Measurements from ENCODE around the gene SORCS2. TPM values are rescaled to one million over a fixed set of nuclear protein-coding genes. Genes with fewer than 3 reads are reported as not detected.

SORCS2 gene
- total RNA-seq, 2 donors from 2014 or later, result 1.5 to 1.7 TPM

- Histone ChIP-seq H3K4me1 (no peaks in the 10 kb centered on the region), H3K27ac (no peak overlapping the region), H3K36me3 (no peaks in the 10 kb centered on the region), H3K9me3 (peaks cover 0 to 16% of the 10 kb centered on the region in 2 donors), H3K4me3 (no peak overlapping the region), H3K27me3 (no peaks in the 10 kb centered on the region)
- DNase-seq (ENCODE audit: low spot score), result no peak
- TF ChIP-seq, protein P1, sequence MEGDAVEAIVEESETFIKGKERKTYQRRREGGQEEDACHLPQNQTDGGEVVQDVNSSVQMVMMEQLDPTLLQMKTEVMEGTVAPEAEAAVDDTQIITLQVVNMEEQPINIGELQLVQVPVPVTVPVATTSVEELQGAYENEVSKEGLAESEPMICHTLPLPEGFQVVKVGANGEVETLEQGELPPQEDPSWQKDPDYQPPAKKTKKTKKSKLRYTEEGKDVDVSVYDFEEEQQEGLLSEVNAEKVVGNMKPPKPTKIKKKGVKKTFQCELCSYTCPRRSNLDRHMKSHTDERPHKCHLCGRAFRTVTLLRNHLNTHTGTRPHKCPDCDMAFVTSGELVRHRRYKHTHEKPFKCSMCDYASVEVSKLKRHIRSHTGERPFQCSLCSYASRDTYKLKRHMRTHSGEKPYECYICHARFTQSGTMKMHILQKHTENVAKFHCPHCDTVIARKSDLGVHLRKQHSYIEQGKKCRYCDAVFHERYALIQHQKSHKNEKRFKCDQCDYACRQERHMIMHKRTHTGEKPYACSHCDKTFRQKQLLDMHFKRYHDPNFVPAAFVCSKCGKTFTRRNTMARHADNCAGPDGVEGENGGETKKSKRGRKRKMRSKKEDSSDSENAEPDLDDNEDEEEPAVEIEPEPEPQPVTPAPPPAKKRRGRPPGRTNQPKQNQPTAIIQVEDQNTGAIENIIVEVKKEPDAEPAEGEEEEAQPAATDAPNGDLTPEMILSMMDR (IDR thresholded peaks at IDR 0.05), result no peak
These were observed 494.7 kb downstream of the SORCS2 start for GRCh38 chr4:7687006-7687405.

GRCh38 chr4:7687796-7688195 is 495.5 kb downstream of the SORCS2 start:
- TF ChIP-seq, protein P1 (IDR thresholded peaks at IDR 0.05), result no peak
- no peak overlapping the region for H3K27ac ChIP-seq
- H3K36me3 ChIP-seq, result no peaks in the 10 kb centered on the region
- no peak overlapping the region for H3K4me3 ChIP-seq
- peaks cover 0 to 10% of the 10 kb centered on the region in 2 donors for H3K9me3 ChIP-seq
- H3K4me1 ChIP-seq, result no peaks in the 10 kb centered on the region
- no peak for DNase-seq (ENCODE audit: low spot score)
- no peaks in the 10 kb centered on the region for H3K27me3 ChIP-seq

- TF ChIP-seq, protein P1 (IDR thresholded peaks at IDR 0.05), result no peak
- Histone ChIP-seq H3K36me3 (no peaks in the 10 kb centered on the region), H3K27me3 (no peaks in the 10 kb centered on the region), H3K9me3 (no peaks in the 10 kb centered on the region), H3K4me1 (no peaks in the 10 kb centered on the region), H3K4me3 (no peak overlapping the region), H3K27ac (no peak overlapping the region)
- DNase-seq (ENCODE audit: low spot score), result no peak
These were observed 497.7 kb downstream of the SORCS2 start for GRCh38 chr4:7689773-7690693.

- no peaks in the 10 kb centered on the region for H3K9me3 ChIP-seq
- DNase-seq (ENCODE audit: low spot score), result no peak
- no peak overlapping the region for H3K4me3 ChIP-seq
- no peaks in the 10 kb centered on the region for H3K36me3 ChIP-seq
- no peaks in the 10 kb centered on the region for H3K4me1 ChIP-seq
- no peak overlapping the region for H3K27ac ChIP-seq
- H3K27me3 ChIP-seq, result no peaks in the 10 kb centered on the region
- TF ChIP-seq, protein P1 (IDR thresholded peaks at IDR 0.05), result no peak
These were observed 498.7 kb downstream of the SORCS2 start for GRCh38 chr4:7691061-7691460.

DNA sequence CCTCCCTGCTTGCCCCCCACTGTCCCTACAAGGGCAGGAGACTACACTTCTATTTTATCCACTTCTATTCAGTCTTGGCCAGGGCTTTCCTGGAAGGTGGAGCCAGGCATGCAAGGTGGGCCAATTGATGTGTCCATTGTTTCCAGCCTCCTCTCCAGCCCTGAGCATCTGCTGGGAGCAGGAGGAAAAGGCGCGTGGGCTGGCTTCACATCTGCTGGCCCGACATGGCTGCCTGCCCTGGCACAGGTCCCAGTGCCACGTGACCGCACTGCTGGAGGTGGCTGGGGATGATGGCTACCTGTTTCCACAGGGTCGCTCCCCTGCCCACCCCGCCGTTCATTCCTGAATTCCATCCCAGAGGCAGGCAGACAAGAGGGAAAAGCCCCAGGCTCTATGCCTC is 499.6 kb downstream of the SORCS2 start:
- H3K36me3 ChIP-seq, result no peaks in the 10 kb centered on the region
- H3K4me3 ChIP-seq, result no peak overlapping the region
- no peak overlapping the region for H3K27ac ChIP-seq
- no peaks in the 10 kb centered on the region for H3K4me1 ChIP-seq
- DNase-seq (ENCODE audit: low spot score), result no peak
- no peaks in the 10 kb centered on the region for H3K9me3 ChIP-seq
- no peaks in the 10 kb centered on the region for H3K27me3 ChIP-seq
- TF ChIP-seq, protein P1 (IDR thresholded peaks at IDR 0.05), result no peak
